Astrocyte of the cerebellum (primary cell): ENCODE results near the gene RBP3.

Experiments
- DNase-seq: peaks from one replicate; pipeline ENCODE4 v3.0.0-alpha.2; 2011; ENCODE audit warnings: low read depth
- H3K4me3 ChIP-seq: 2 replicates; pipeline ENCODE4 v1.5.1; 2011; ENCODE audit warnings: mild to moderate bottlenecking, low read depth, low read length, moderate library complexity
- in situ Hi-C: cut with HindIII; loops from 2 replicates; pipeline ENCODE4 v1.10.0; 2017; ENCODE audit warnings: low sequenced_read_pairs
- TF ChIP-seq, protein P1 (sequence below): IDR thresholded peaks from 2 replicates; pipeline ENCODE4 v1.5.1; 2012; ENCODE audit warnings: low read length, low read depth, moderate library complexity, mild to moderate bottlenecking; ENCODE audit errors: missing control alignments

RBP3 gene

DNA sequence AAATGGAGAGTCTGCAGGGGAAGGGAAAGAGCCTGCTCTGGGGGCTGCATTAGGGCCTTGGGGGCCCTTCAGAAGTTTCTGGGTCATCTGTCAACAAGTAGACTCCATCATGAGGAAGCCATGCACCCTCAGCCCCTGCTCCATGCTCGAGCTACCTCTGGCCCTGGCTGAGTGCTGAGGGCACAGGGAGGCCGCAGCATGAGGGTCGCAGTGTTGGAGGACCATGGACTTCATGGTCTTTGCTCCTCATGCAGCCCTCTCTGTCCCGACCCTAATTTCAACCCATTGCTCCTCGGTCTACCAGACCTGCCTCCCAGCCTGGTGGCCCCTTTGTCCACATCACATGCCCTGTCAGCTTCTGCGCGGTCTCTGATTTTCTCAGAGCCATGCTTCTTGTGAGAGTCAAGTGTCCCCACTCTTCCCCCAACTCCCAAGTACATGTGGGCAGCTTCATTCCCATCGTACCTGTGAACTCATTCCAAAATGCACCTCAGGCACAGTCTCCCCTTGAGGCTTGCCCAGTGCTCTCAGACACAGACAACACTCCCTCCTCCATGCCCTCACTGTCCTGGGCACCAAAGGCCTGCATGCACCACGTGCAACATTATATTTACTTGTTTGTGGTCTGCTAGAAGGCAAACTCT lies 21.2 kb downstream of the RBP3 start:
- TF ChIP-seq, protein P1, sequence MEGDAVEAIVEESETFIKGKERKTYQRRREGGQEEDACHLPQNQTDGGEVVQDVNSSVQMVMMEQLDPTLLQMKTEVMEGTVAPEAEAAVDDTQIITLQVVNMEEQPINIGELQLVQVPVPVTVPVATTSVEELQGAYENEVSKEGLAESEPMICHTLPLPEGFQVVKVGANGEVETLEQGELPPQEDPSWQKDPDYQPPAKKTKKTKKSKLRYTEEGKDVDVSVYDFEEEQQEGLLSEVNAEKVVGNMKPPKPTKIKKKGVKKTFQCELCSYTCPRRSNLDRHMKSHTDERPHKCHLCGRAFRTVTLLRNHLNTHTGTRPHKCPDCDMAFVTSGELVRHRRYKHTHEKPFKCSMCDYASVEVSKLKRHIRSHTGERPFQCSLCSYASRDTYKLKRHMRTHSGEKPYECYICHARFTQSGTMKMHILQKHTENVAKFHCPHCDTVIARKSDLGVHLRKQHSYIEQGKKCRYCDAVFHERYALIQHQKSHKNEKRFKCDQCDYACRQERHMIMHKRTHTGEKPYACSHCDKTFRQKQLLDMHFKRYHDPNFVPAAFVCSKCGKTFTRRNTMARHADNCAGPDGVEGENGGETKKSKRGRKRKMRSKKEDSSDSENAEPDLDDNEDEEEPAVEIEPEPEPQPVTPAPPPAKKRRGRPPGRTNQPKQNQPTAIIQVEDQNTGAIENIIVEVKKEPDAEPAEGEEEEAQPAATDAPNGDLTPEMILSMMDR: no peak
- DNase-seq: no peak
- H3K4me3 ChIP-seq: no peak overlapping the region
- in situ Hi-C loops: no loop called here

DNA sequence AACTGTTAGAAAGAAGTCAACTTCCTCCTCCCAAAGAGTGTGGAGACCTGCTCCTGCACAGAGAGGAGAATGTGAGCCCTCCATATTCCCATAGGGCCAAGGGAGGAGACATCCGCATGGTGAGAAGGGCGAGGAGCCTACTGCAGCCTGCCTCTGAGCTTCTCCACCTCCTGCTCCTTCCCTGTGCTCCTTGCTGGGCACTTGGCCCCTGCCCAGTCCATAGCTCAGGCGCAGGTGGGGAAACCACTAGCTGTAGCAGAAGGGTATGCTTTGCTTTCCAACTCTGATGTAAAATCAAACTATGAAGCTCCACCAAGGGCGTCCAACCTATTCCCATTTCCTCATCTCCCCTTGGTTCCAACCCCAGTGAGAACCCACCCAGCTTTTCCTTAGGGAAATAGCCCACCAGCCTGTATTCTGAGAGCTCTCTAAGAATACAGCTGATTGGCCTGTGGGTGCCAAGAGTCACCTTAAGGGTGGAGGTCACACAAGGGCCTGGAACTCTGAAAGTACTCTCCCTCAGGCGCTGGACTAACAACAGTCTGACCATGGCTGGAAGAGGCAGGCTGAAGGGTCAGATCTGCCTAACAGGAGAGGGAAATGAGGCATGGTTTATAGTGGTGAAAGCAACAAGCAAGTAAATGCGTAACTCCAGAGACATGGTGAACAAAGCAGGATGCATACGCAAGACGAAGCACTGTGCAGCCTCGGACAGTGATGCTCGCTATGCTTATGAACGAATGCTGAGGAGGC lies 22.0 kb downstream of the RBP3 start:
- DNase-seq: no peak

DNA sequence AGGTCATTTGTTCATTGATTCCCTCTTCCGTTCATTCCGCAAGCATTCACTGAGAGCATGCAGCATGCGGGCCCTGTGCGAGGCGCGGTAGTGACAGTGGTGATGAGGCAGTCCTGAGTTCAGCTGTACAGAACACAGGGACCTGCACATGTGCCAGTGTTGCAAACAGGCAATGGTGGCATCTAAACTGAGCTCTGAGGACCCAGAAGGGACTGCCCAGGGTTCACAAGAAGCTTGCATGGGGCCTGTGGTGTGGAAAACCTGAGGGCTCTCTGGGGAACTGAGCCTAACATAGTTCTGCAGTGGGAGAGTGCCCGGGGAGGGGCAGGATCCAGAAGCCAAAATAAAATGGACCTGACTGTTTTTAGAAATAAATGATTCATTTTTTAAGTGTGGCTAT lies 22.7 kb downstream of the RBP3 start:
- H3K4me3 ChIP-seq: no peak overlapping the region
- in situ Hi-C loops: no loop called here
- TF ChIP-seq, protein P1: no peak
- DNase-seq: no peak

More for the DNA sequence above, 22.0 kb downstream of the RBP3 start:
- H3K4me3 ChIP-seq: no peak overlapping the region
- in situ Hi-C loops: no loop called here
- TF ChIP-seq, protein P1: no peak

DNA sequence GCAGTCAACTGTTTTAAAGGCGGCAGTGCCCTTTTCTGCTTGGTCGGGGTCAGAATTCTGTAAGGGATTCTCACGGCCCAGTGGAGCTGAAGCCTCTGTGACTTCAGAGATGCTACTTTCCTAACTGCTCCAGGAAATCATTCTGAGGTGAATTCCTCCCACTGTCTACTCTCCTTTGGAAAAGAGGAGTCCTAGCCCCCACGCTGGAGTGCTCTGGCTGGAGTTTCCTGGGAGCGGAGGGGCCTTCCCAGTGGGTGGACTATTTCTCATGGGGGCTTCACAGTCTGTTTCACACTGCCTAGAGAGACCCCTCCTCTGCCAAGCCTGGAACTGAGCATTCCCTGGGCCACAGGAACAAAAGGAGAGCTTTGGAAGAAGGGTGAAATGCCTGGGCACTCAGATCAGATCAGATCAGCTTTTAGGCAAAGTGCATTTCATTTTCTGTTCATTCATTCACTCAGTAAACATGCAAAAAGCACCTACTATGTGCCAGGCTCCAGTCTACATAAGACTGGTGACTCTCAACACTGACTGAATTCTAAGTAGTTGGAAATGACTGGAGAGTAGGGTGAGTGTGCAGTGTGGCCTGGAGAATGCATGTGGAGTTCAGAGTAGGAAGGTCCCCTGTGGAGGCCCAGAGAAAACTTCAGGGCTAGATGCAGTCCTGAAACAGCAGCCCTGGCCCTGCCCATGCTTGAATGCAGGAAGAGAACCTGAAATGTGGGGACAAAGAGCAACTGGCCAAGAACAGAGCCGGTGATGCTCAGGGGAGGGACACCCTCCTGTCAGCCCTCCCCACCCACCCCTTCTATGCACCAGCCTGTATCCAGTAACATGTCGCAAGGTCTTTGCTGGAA lies 23.7 kb downstream of the RBP3 start:
- TF ChIP-seq, protein P1: no peak
- no peak overlapping the region for H3K4me3 ChIP-seq
- DNase-seq: no peak
- in situ Hi-C loops: no loop called here

DNA sequence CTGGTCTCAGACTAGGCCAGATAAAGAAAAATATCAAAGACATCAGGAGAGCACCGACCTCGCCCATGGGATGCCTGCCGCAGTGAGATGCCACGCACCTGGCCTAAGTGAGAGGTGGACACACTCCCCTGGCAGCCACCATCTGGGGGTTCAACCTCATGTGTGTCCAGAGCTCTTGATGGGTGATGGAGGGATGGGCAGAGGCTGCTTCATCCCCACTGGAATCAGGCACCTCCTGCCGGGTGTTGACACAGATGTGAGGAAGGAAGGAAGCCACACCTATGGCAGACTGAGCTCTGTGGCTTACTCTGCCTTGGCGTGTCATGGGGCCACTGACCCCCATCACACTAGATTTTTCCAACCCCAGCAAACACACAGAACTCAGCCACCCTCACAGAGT lies 24.6 kb downstream of the RBP3 start:
- TF ChIP-seq, protein P1: no peak
- no peak for DNase-seq
- in situ Hi-C loops: no loop called here
- no peak overlapping the region for H3K4me3 ChIP-seq
